BLaER1 (cell line): ENCODE measurements around the gene SLC4A3.
A peak's percentile ranks its signal among the peaks of the same experiment; 100 is the strongest.

Source experiments
- H3K27ac ChIP-seq: shearing (Covaris generic); formaldehyde crosslinking; 2 replicates; pipeline ENCODE4 v1.8.1; 2022
- H3K27me3 ChIP-seq: shearing (Covaris generic); formaldehyde crosslinking; 2 replicates; pipeline ENCODE4 v1.8.1; 2022
- H3K36me3 ChIP-seq: shearing (Covaris generic); formaldehyde crosslinking; 2 replicates; pipeline ENCODE4 v1.8.1; 2022
- H3K4me1 ChIP-seq: shearing (Covaris generic); formaldehyde crosslinking; 2 replicates; pipeline ENCODE4 v1.8.1; 2022
- H3K4me2 ChIP-seq: shearing (Covaris generic); formaldehyde crosslinking; 2 replicates; pipeline ENCODE4 v1.8.1; 2022
- H3K4me3 ChIP-seq: shearing (Covaris generic); formaldehyde crosslinking; 2 replicates; pipeline ENCODE4 v1.8.1; 2022
- H3K9ac ChIP-seq: shearing (Covaris generic); formaldehyde crosslinking; 2 replicates; pipeline ENCODE4 v1.8.1; 2022
- H3K9me3 ChIP-seq: shearing (Covaris generic); formaldehyde crosslinking; 2 replicates; pipeline ENCODE4 v1.8.1; 2022
- H4K20me1 ChIP-seq: shearing (Covaris generic); formaldehyde crosslinking; 2 replicates; pipeline ENCODE4 v1.8.1; 2022
- Cebpa-rat ChIP-seq: shearing (Covaris generic); IDR thresholded peaks from 2 replicates; pipeline ENCODE4 v1.8.1; 2022

The SLC4A3 gene

GRCh38 chr2:219622472-219622871 lies 5.0 kb upstream of the SLC4A3 start:
- Histone ChIP-seq H3K4me2 (no peak overlapping the region), H3K4me3 (no peak overlapping the region), H3K4me1 (no peaks in the 10 kb centered on the region), H3K27ac (no peak overlapping the region), H4K20me1 (no peaks in the 10 kb centered on the region), H3K27me3 (peaks cover 18% of the 10 kb centered on the region), H3K9me3 (no peaks in the 10 kb centered on the region), H3K36me3 (no peaks in the 10 kb centered on the region), H3K9ac (no peak overlapping the region)
- TF ChIP-seq Cebpa-rat, result no peak

DNA sequence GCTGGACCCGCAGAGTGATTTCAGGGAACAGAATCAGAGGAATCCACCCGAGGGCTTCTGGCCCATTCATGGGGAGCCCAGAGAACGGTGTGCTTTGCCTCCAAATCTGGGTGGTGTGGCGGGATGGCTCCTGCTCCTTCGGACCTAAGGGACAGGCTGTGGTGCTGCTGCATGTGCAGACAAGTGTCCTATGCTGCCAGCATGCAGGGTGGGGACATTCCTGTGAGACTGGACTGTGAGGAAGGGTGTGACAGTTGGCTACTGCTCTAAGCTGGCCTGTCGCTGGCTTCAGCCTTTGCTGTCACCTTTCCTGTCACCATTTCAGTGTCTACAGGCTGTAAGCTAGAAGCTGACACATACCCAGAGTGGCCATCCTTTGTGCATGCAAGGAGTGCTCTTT lies 2.9 kb upstream of the SLC4A3 start:
- Histone ChIP-seq H3K36me3 (no peaks in the 10 kb centered on the region), H3K4me2 (no peak overlapping the region), H3K9me3 (no peaks in the 10 kb centered on the region), H3K4me3 (no peak overlapping the region), H3K9ac (no peak overlapping the region), H3K4me1 (peaks cover 12% of the 10 kb centered on the region; the same call in 1 of the 2 replicates), H3K27me3 (peaks cover 35% of the 10 kb centered on the region), H3K27ac (no peak overlapping the region), H4K20me1 (no peaks in the 10 kb centered on the region)
- TF ChIP-seq Cebpa-rat, result no peak

DNA sequence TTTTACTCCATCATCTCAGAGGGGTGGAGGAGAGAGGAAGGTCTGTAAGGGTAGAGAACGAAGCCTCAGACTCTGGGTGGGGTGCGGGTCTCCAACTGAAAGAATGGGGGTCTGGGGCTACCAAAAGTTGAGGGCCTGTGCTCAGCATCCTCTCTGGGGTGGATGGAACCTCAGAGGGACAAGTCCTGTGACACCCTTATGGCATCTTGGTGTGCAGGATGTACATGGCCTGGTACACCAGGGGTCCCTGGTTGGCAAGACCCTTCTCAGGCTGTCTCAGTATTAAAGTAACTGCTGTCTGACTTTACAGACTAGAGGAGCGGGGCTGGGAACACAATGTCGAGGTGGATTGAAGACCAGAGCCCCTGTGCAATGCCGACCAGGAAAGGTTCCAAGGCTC lies 2.3 kb upstream of the SLC4A3 start:
- peaks cover 35% of the 10 kb centered on the region for H3K27me3 ChIP-seq
- H3K9ac ChIP-seq, result no peak overlapping the region
- no peaks in the 10 kb centered on the region for H3K36me3 ChIP-seq
- H3K4me1 ChIP-seq, result peaks cover 12% of the 10 kb centered on the region; the same call in 1 of the 2 replicates
- H4K20me1 ChIP-seq, result no peaks in the 10 kb centered on the region
- H3K27ac ChIP-seq, result no peak overlapping the region
- no peak overlapping the region for H3K4me3 ChIP-seq
- no peak for TF ChIP-seq Cebpa-rat
- no peak overlapping the region for H3K4me2 ChIP-seq
- H3K9me3 ChIP-seq, result no peaks in the 10 kb centered on the region

GRCh38 chr2:219626540-219626939 lies 890 bp upstream of the SLC4A3 start:
- Histone ChIP-seq H3K9me3 (no peaks in the 10 kb centered on the region), H3K4me3 (no peak overlapping the region), H3K4me2 (no peak overlapping the region), H3K4me1 (peaks cover 12% of the 10 kb centered on the region; the same call in 1 of the 2 replicates), H4K20me1 (no peaks in the 10 kb centered on the region), H3K36me3 (no peaks in the 10 kb centered on the region), H3K9ac (no peak overlapping the region), H3K27ac (no peak overlapping the region), H3K27me3 (peaks cover 35% of the 10 kb centered on the region)
- no peak for TF ChIP-seq Cebpa-rat

GRCh38 chr2:219628235-219628985 lies 980 bp downstream of the SLC4A3 start:
- H3K27ac ChIP-seq, result no peak overlapping the region
- H3K4me3 ChIP-seq, result no peak overlapping the region
- TF ChIP-seq Cebpa-rat, result no peak
- H3K27me3 ChIP-seq, result peaks cover 35% of the 10 kb centered on the region
- no peak overlapping the region for H3K9ac ChIP-seq
- no peaks in the 10 kb centered on the region for H3K9me3 ChIP-seq
- H3K36me3 ChIP-seq, result no peaks in the 10 kb centered on the region
- H3K4me1 ChIP-seq, result peaks cover 12% of the 10 kb centered on the region; the same call in 1 of the 2 replicates
- H3K4me2 ChIP-seq, result peak overlapping the region; percentile 78
- no peaks in the 10 kb centered on the region for H4K20me1 ChIP-seq

DNA sequence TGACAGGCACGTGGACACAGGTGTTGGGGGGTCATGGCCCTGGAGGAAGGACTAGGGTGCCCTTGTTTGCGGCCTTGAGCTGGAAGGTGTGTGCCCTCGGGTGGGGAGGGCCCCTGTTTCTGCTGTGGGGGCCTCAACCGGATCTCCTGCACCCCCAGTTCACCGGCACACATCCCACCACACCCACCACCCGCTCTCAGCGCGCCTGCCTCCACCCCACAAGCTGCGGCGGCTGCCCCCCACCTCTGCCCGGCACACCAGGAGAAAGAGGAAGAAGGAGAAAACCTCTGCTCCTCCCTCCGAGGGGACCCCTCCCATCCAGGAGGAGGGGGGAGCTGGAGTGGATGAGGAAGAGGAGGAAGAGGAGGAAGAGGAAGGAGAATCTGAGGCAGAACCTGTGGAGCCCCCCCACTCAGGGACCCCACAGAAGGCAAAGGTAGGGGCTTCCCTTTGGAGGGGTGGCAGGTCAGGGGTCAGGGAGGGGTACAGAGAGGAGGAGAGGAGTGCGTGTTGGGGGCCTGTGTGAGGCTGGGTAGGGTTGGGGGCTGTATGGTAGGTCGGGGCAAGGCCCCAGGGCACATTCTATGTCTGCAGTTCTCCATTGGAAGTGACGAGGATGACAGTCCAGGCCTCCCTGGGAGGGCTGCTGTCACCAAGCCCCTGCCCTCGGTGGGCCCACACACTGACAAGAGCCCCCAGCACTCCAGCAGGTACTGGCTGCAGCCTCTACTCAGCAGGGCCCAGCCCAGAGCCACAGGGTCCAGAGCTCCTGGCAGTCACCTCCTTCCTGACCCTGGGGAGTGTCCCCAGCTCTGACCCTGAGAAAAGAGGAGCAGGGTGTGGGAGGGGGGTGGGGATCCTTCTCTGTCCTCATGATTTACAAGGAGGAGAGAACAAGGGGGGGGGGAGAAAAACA lies 1.8 kb downstream of the SLC4A3 start:
- Histone ChIP-seq H3K36me3 (no peaks in the 10 kb centered on the region), H3K4me1 (peaks cover 12% of the 10 kb centered on the region; the same call in 1 of the 2 replicates), H3K4me2 (peak overlapping the region; percentile 55), H4K20me1 (no peaks in the 10 kb centered on the region), H3K9me3 (no peaks in the 10 kb centered on the region), H3K27me3 (peaks cover 35% of the 10 kb centered on the region), H3K27ac (no peak overlapping the region), H3K4me3 (no peak overlapping the region), H3K9ac (no peak overlapping the region)
- TF ChIP-seq Cebpa-rat, result no peak

DNA sequence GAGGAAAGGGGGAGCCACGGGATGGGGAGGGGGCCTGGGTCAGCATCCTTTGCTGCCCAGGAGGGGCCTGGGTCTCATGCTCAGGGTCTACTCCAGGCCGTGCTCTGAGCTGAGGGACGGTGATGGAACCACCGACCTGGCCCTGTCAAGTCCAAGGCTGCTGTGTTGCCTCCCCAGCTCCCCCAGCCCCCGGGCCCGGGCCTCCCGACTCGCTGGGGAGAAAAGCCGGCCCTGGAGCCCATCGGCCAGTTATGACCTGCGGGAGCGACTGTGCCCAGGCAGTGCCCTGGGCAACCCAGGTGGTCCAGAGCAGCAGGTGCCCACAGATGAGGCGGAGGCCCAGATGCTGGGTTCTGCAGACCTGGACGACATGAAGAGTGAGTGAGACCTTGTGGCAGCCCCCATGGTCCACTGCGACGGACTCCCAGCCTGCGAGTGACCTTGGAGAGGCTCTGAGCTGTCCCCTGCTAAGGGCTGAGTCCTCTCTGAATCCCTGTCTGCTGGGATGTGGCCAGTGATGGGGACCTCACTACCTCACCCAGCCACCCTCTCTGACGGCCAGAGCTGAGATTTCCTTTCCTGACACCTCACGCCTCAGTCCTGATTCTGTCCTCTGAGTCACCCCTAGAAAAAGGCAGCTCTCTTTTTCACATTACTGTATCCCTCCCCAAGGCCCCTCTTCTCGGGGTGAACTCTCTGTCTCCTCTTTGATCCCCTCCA lies 2.7 kb downstream of the SLC4A3 start:
- H3K27ac ChIP-seq, result no peak overlapping the region
- no peak overlapping the region for H3K4me2 ChIP-seq
- H3K9me3 ChIP-seq, result no peaks in the 10 kb centered on the region
- H3K9ac ChIP-seq, result no peak overlapping the region
- no peaks in the 10 kb centered on the region for H4K20me1 ChIP-seq
- no peak for TF ChIP-seq Cebpa-rat
- no peak overlapping the region for H3K4me3 ChIP-seq
- H3K36me3 ChIP-seq, result no peaks in the 10 kb centered on the region
- H3K27me3 ChIP-seq, result peaks cover 35% of the 10 kb centered on the region
- H3K4me1 ChIP-seq, result peaks cover 12% of the 10 kb centered on the region; the same call in 1 of the 2 replicates

DNA sequence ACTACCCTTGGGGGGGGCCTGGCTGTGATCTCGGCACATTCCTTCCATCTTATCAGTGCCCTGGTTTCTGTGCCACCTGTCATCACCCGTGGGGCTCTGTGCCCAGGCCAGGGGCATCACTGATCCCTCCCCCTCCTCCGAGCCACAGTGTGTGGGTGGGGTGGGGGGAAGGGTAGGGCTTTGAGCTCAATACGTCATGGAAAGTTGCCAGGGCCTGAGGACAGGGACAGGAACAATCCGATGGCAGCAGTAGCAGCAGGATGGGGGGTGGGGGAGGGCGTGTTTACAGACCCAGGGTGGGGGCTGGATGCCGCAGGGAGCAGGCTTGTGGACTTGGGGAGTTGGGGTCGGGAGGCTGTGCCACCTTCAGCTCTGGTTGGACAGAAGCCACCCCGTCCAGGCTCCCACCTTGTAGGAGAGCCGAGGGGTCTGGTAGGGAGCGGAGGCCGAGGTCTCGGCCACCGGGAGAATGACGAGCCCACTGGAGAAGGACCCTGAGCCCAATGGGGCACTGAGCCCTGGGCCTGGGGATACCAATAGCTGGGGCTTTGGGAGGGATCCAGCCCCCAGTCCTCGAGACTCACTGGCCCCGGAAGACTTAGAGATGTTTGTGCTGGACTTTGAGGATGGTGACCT lies 3.5 kb downstream of the SLC4A3 start:
- Histone ChIP-seq H3K4me1 (peaks cover 12% of the 10 kb centered on the region; the same call in 1 of the 2 replicates), H3K36me3 (no peaks in the 10 kb centered on the region), H3K9ac (no peak overlapping the region), H3K27ac (no peak overlapping the region), H3K27me3 (peaks cover 32% of the 10 kb centered on the region), H4K20me1 (no peaks in the 10 kb centered on the region), H3K4me2 (no peak overlapping the region), H3K4me3 (no peak overlapping the region), H3K9me3 (no peaks in the 10 kb centered on the region)
- no peak for TF ChIP-seq Cebpa-rat

DNA sequence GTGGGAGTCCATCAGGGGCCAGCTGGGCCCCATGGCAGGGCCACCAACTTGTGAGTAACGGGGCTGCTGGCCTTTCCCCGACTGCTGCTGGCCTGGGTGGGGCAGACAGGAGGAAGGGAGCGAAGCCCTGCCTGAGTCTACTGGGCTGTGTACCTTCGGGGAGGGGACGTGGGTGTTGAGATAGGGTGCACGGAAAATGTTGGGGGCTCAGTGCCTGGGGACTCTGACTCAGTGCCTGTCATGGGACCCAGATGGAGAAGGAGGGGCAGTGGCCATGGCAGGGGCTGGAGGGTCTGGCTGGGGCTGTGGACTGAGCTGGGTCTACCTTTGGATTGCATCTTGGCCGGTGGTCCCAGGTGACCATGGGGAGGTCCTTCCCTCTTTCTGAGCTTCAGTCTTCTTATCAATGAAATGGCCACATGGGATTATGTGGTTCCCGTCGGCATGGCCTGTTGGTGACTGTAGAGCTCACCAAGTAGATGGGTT lies 4.0 kb downstream of the SLC4A3 start:
- Histone ChIP-seq H3K27ac (no peak overlapping the region), H3K9me3 (no peaks in the 10 kb centered on the region), H4K20me1 (no peaks in the 10 kb centered on the region), H3K4me1 (peaks cover 12% of the 10 kb centered on the region; the same call in 1 of the 2 replicates), H3K4me2 (no peak overlapping the region), H3K4me3 (no peak overlapping the region), H3K9ac (no peak overlapping the region), H3K36me3 (no peaks in the 10 kb centered on the region), H3K27me3 (peaks cover 27% of the 10 kb centered on the region)
- no peak for TF ChIP-seq Cebpa-rat
